H1 (cell line): ENCODE measurements around the gene E2F3. TPM values are rescaled to one million over a fixed set of nuclear protein-coding genes. Genes with fewer than 3 reads are reported as not detected.

Source experiments
- CTCF ChIA-PET: fragments of 300-600 bp; sonication (Branson Sonifier 250); formaldehyde crosslinking; loops from one replicate; lab custom pipeline; 2021; ENCODE audit not compliant: partially characterized antibody; lab: Charles Lee
- POLR2A ChIA-PET: fragments of 300-600 bp; sonication (Branson Sonifier 250); formaldehyde crosslinking; loops from one replicate; lab custom pipeline; 2021; ENCODE audit warnings: inconsistent platforms; ENCODE audit not compliant: partially characterized antibody; lab: Charles Lee
- DNase-seq, 2 experiments: peaks; one replicate each; pipeline versions ENCODE4 v3.0.0 to v3.0.0-alpha.2; 2010 to 2022; ENCODE audit warnings: low spot score in 2 of 2, low read depth in 1 of 2, mixed read lengths in 1 of 2
- FAIRE-seq: peaks from 2 replicates; lab custom pipeline; 2011; peaks lifted over from hg19 to GRCh38; lab: Jason Lieb, UNC
- H2AFZ ChIP-seq: 2 replicates; pipeline ENCODE4 v1.8.1; 2012; ENCODE audit warnings: low read length, inconsistent platforms
- H2AK5ac ChIP-seq: 2 replicates; pipeline ENCODE4 v1.6.1; 2013; ENCODE audit warnings: low read depth, low read length
- H2BK120ac ChIP-seq: replicated peaks from 2 replicates; pipeline ENCODE3; 2013; ENCODE audit warnings: low read depth, low read length, inconsistent platforms
- H2BK12ac ChIP-seq: 2 replicates; pipeline ENCODE4 v1.6.1; 2013; ENCODE audit warnings: low read depth, low read length
- H2BK15ac ChIP-seq: 2 replicates; pipeline ENCODE4 v1.6.1; 2013; ENCODE audit warnings: low read length
- H2BK20ac ChIP-seq: 2 replicates; pipeline ENCODE4 v1.6.1; 2013; ENCODE audit warnings: low read length
- H2BK5ac ChIP-seq: 2 replicates; pipeline ENCODE4 v1.6.1; 2013; ENCODE audit warnings: low read depth, low read length
- H3K14ac ChIP-seq: 2 replicates; pipeline ENCODE4 v1.6.1; 2013; ENCODE audit warnings: inconsistent platforms; ENCODE audit not compliant: insufficient read length
- H3K18ac ChIP-seq: 2 replicates; pipeline ENCODE4 v1.6.1; 2013; ENCODE audit warnings: low read length; ENCODE audit errors: extremely low read depth
- H3K23ac ChIP-seq: 2 replicates; pipeline ENCODE4 v1.6.1; 2013; ENCODE audit warnings: inconsistent platforms; ENCODE audit not compliant: insufficient read length
- H3K23me2 ChIP-seq: 2 replicates; pipeline ENCODE4 v1.6.1; 2013; ENCODE audit warnings: low read depth, low read length
- H3K27ac ChIP-seq: 2 replicates; pipeline ENCODE4 v1.6.1; 2011; ENCODE audit warnings: low read depth, low read length, inconsistent platforms
- H3K27me3 ChIP-seq, 4 experiments: replicated peaks in 1 of 4; 1 replicate in 1 of 4; 2 replicates in 3 of 4; pipeline versions ENCODE4 v1.6.1 to v1.8.1; 2011 to 2013; ENCODE audit warnings: low read length in 3 of 4, mild to moderate bottlenecking in 3 of 4, inconsistent platforms in 2 of 4, mixed read lengths in 2 of 4, moderate library complexity in 1 of 4; ENCODE audit not compliant: control insufficient read depth in 3 of 4, insufficient read depth in 3 of 4; ENCODE audit errors: extremely low read depth in 1 of 4
- H3K36me3 ChIP-seq, 4 experiments: 2 replicates each; pipeline versions ENCODE4 v1.6.1 to v1.8.1; 2011 to 2013; ENCODE audit warnings: mild to moderate bottlenecking in 4 of 4, low read length in 3 of 4, moderate library complexity in 2 of 4, control low read depth in 1 of 4, inconsistent platforms in 1 of 4; ENCODE audit not compliant: insufficient read depth in 4 of 4, control insufficient read depth in 2 of 4
- H3K4ac ChIP-seq: replicated peaks from 2 replicates; pipeline ENCODE3; 2013; ENCODE audit warnings: low read length, low read depth, mixed read lengths, inconsistent platforms; ENCODE audit not compliant: insufficient read length
- H3K4me1 ChIP-seq, 4 experiments: replicated peaks in 1 of 4; 1 replicate in 1 of 4; 2 replicates in 3 of 4; pipeline versions ENCODE4 v1.6.1 to v1.8.1; 2011 to 2013; ENCODE audit warnings: low read length in 3 of 4, inconsistent platforms in 2 of 4, mixed read lengths in 1 of 4; ENCODE audit not compliant: insufficient read depth in 4 of 4, control insufficient read depth in 3 of 4
- H3K4me2 ChIP-seq, 2 experiments: 2 replicates each; pipeline versions ENCODE4 v1.6.1 to v1.8.1; 2011 to 2013; ENCODE audit warnings: low read depth in 2 of 2, low read length in 2 of 2, control low read depth in 1 of 2, inconsistent platforms in 1 of 2, mild to moderate bottlenecking in 1 of 2; ENCODE audit not compliant: insufficient read depth in 1 of 2
- H3K4me3 ChIP-seq, 4 experiments: fragments of 200-600, 300-600 bp in 1 of 4; sonication (generic), shearing (Covaris generic), sonication (Bioruptor Twin) in 1 of 4; 2 replicates each; pipeline versions ENCODE4 v1.5.1 to v1.8.1; 2011 to 2016; ENCODE audit warnings: low read length in 4 of 4, low read depth in 3 of 4, control low read depth in 2 of 4, inconsistent platforms in 2 of 4, mild to moderate bottlenecking in 2 of 4, mixed read lengths in 1 of 4, moderate library complexity in 1 of 4; ENCODE audit not compliant: insufficient read depth in 2 of 4; ENCODE audit errors: extremely low read depth in 1 of 4
- H3K56ac ChIP-seq: replicated peaks from 2 replicates; pipeline ENCODE3; 2013; ENCODE audit warnings: low read depth, mild to moderate bottlenecking, mixed read lengths, low read length, inconsistent platforms; ENCODE audit not compliant: insufficient read length
- H3K79me1 ChIP-seq: 2 replicates; pipeline ENCODE4 v1.6.1; 2013; ENCODE audit warnings: low read depth, low read length, control low read depth
- H3K79me2 ChIP-seq, 2 experiments: 2 replicates each; pipeline versions ENCODE4 v1.6.1 to v1.8.1; 2012 to 2013; ENCODE audit warnings: low read length in 2 of 2, mild to moderate bottlenecking in 2 of 2, inconsistent platforms in 1 of 2; ENCODE audit not compliant: insufficient read depth in 2 of 2, control insufficient read depth in 1 of 2
- H3K9ac ChIP-seq, 4 experiments: replicated peaks in 1 of 4; 1 replicate in 1 of 4; 2 replicates in 3 of 4; pipeline versions ENCODE4 v1.6.1 to v1.8.1; 2011 to 2013; ENCODE audit warnings: low read depth in 3 of 4, low read length in 3 of 4, control low read depth in 2 of 4, mild to moderate bottlenecking in 2 of 4, moderate library complexity in 2 of 4, inconsistent platforms in 1 of 4; ENCODE audit errors: extremely low read depth in 1 of 4
- H3K9me3 ChIP-seq, 2 experiments: 2 replicates each; pipeline versions ENCODE4 v1.6.1 to v1.8.1; 2012 to 2013; ENCODE audit warnings: mild to moderate bottlenecking in 2 of 2, moderate library complexity in 2 of 2, control low read depth in 1 of 2, inconsistent platforms in 1 of 2, low read depth in 1 of 2, low read length in 1 of 2, mixed read lengths in 1 of 2; ENCODE audit not compliant: insufficient read depth in 2 of 2
- H4K20me1 ChIP-seq, 2 experiments: replicated peaks in 1 of 2; 2 replicates each; pipeline versions ENCODE3 to v1.8.1; 2011 to 2013; ENCODE audit warnings: inconsistent platforms in 2 of 2, low read length in 2 of 2, mild to moderate bottlenecking in 1 of 2; ENCODE audit not compliant: insufficient read depth in 2 of 2, control insufficient read depth in 1 of 2
- H4K5ac ChIP-seq: 2 replicates; pipeline ENCODE4 v1.6.1; 2013; ENCODE audit warnings: low read length, low read depth, mixed read lengths, inconsistent platforms; ENCODE audit not compliant: insufficient read length
- H4K8ac ChIP-seq: 2 replicates; pipeline ENCODE4 v1.8.0; 2013; ENCODE audit warnings: mild to moderate bottlenecking, moderate library complexity, low read length, inconsistent platforms; ENCODE audit not compliant: insufficient read depth; ENCODE audit errors: extremely low read depth
- H4K91ac ChIP-seq: replicated peaks from 2 replicates; pipeline ENCODE3; 2013; ENCODE audit warnings: low read length, mixed read lengths, inconsistent platforms; ENCODE audit not compliant: insufficient read length
- POLR2AphosphoS5 ChIP-seq: IDR thresholded peaks from 2 replicates; pipeline ENCODE4 v1.6.1; 2011; ENCODE audit warnings: low read depth, low read length
- RFX5 ChIP-seq: IDR thresholded peaks from 2 replicates; pipeline ENCODE4 v1.6.1; 2011; ENCODE audit warnings: low read depth, low read length, improper control_type of control experiment, borderline replicate concordance
- WGBS, 2 experiments: shearing (Covaris generic) in 1 of 2; methylation state at CpG; one replicate each; pipeline versions ENCODE4 v1.1.6 to v1.1.7; 2013 to 2015; ENCODE audit warnings: low lambda C conversion rate in 2 of 2, mixed read lengths in 2 of 2, inconsistent platforms in 1 of 2, low coverage in 1 of 2, missing lambda C conversion rate in 1 of 2; ENCODE audit not compliant: insufficient replicate concordance in 2 of 2, insufficient coverage in 1 of 2, insufficient read length in 1 of 2; ENCODE audit errors: extremely low coverage in 1 of 2, missing lambda C conversion rate in 1 of 2; 5-methylcytosine and 5-hydroxymethylcytosine counted together
- polyA plus RNA-seq, 7 experiments: library from polyadenylated mRNA; depleted of rRNA in 3 of 7; stranded (reverse) in 5 of 7; unstranded in 2 of 7; fragments of >200 nt in 5 of 7; fragments of 200-250 nt in 2 of 7; gene quantifications; 1 replicate in 5 of 7; 2 replicates in 1 of 7; 4 replicates in 1 of 7; pipeline versions ENCODE4 v1.2.1 to v1.2.3, GENCODE V29; 2011 to 2013; ENCODE audit warnings: missing spikeins in 2 of 7, mixed read lengths in 2 of 7
- total RNA-seq: library from RNA; stranded (reverse); fragmentation: NEBNext Ultra II Directional; extraction: Animal tissue kit (Norgen Biotek cat#: 25700); gene quantifications from 2 replicates; pipeline ENCODE4 v1.2.1, GENCODE V29; 2021

The E2F3 gene
- total and polyA plus RNA-seq, 2 of the 8 experiments (the other 6 are each of a cell fraction or from before 2014, with no cell fraction given), result 14.9 to 42.2 TPM

DNA sequence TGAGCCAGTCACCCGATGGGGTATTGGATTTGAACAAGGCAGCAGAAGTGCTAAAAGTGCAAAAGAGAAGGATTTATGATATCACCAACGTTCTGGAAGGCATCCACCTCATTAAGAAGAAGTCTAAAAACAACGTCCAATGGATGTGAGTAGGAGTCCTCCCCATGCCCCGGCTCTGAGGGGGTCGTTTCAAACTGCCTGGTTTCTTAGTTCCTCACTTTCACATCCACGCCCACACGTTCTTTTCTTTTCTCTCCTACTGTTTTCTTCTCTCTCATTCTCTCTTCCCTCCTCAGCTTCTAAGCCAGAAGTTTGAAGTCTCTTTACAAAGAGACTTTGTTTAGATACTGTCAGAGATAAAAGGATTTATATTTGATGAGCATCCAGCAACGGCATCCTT is 79.6 kb downstream of the E2F3 start:
- no peak overlapping the region for H3K4ac ChIP-seq
- no peak overlapping the region for H2BK15ac ChIP-seq
- no peaks in the 10 kb centered on the region for H3K23me2 ChIP-seq
- no peaks in the 10 kb centered on the region for H3K27me3 ChIP-seq
- no peak overlapping the region for H3K18ac ChIP-seq
- no peak overlapping the region for H3K27ac ChIP-seq
- no peak overlapping the region for H3K9ac ChIP-seq
- no peak overlapping the region for H3K14ac ChIP-seq
- H2BK12ac ChIP-seq, result no peak overlapping the region
- FAIRE-seq, result no peak
- peaks cover 2% of the 10 kb centered on the region; the same call in 1 of the 2 replicates for H3K79me1 ChIP-seq
- peaks cover 0 to 8% of the 10 kb centered on the region in 2 experiments for H4K20me1 ChIP-seq
- POLR2A ChIA-PET, result interaction anchor here (1.2 to 1.5 kb wide), 3 partner anchors 14 to 78 kb away, joined by 3 to 5 read pairs (median 4); no protein-coding TSS in a partner anchor
- no peak overlapping the region for H2AK5ac ChIP-seq
- WGBS, 2 experiments, result 88 to 100% methylated on average over 1 to 8 of the region's 8 CpGs
- no peak overlapping the region for H2BK20ac ChIP-seq
- no peak overlapping the region for H4K5ac ChIP-seq
- H3K56ac ChIP-seq, result no peak overlapping the region
- H3K9me3 ChIP-seq, result no peaks in the 10 kb centered on the region
- no peak overlapping the region for H2AFZ ChIP-seq
- H3K79me2 ChIP-seq, result peaks cover 0 to 24% of the 10 kb centered on the region in 2 experiments; a peak in 2 of 4 replicates
- H4K8ac ChIP-seq, result no peak overlapping the region
- no peak overlapping the region for H2BK120ac ChIP-seq
- no peak overlapping the region for H3K4me2 ChIP-seq
- no peak overlapping the region for H4K91ac ChIP-seq
- H3K4me3 ChIP-seq, result no peak overlapping the region
- CTCF ChIA-PET, result interaction anchor here (0.9 kb wide), 2 partner anchors 11 to 36 kb away, joined by 3 read pairs; no protein-coding TSS in a partner anchor
- H3K36me3 ChIP-seq, result peaks cover 2 to 54% (median 30%) of the 10 kb centered on the region in 4 experiments
- H3K4me1 ChIP-seq, result peaks cover 0 to 3% (median 0%) of the 10 kb centered on the region in 4 experiments; a peak in 1 of 7 replicates
- no peak overlapping the region for H2BK5ac ChIP-seq
- DNase-seq, result no peak
- H3K23ac ChIP-seq, result no peak overlapping the region
- TF ChIP-seq RFX5 (no peak), POLR2AphosphoS5 (no peak)
